Stimulated activated CD8-positive, alpha-beta memory T cell treated with anti-CD3 and anti-CD28 coated beads, Interleukin-4, amount 100 ng/mL, for 4 hours (primary cell): Measurements from ENCODE around the gene CCBE1.
"Not testable (repeated sequence)": the region's sequence is repeated elsewhere in the genome, so short reads cannot be mapped to it uniquely, and the experiment has no call there.

Source experiments
- DNase-seq, 2 donors: peaks; one replicate each; pipeline ENCODE4 v3.0.0-alpha.2; 2020; ENCODE audit warnings: low read depth in 2 of 2, low spot score in 1 of 2

CCBE1 gene

DNA sequence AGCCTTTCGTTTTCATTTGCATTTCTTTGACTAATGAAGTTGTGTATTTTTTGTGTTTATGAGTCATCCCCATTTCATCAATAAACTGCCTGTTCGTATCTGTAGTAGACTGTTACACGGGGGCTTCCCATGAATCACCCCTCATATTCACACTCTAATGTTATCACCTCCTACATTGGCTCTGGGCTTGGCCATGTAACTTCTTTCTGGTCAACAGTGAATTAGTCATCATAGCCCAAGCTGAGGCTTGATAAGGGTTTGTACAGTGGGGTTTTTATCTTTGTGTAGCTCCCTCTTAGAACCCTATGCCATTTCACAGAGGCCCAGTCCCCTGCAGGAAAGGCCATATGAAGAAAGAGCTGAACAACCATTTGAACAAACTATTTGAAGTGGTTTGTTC lies 151.0 kb downstream of the CCBE1 start:
- no peak for DNase-seq

DNA sequence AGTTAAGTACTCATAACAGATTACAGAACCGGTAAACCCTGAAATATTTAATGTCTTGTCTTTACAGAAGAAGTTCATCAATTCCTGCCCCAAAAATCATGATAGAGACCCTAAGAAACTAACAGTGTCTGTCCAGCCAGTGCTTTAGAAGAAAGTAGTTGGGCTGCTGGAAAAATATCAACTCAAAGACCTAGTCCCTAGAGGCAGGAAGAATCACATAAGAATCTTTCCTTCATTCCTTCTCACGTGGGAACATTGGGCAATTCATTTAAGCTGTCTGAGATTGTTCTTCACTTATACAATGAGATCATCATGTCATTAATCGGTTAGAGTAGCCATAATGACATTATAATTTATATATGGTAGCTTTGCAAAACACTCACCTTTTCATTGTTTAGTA lies 156.4 kb downstream of the CCBE1 start:
- DNase-seq, result no peak

DNA sequence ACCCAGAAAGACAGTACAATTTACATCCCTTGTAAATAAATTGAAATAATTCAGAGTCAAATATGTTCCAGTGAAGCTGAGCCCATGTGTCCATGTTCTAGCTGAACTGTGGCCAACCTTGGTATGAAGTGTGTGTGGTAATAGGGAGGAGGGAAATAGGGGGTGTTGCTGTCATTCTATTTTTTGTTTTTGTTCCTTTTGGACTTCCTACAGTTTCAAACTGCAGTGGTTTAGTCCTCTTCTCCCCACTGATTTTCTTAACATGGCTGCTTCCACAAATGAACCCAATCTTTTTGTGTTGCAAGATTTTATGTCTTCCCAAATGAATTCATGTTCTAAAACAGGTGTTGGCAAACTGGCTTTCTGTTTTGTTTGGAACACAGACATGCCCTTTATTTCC lies 156.9 kb downstream of the CCBE1 start:
- no peak for DNase-seq

DNA sequence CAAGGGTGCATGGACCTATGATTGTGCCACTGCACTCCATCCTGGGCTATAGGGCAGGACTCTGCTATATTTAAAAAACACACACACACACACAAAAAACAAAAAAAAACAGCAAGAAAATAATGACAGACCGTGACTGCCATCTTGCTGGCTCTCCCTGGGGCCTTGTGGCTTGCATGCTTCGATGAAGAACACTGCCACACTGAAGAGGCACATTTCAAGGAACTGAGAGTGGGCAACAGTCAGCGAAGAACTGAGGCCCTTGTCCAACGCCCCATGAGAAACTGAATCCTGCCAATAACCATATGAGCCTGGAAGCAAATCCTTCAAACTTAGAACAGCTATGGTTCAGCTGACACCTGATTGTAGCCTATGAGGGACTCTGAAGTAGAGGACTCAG lies 158.1 kb downstream of the CCBE1 start:
- no peak for DNase-seq

DNA sequence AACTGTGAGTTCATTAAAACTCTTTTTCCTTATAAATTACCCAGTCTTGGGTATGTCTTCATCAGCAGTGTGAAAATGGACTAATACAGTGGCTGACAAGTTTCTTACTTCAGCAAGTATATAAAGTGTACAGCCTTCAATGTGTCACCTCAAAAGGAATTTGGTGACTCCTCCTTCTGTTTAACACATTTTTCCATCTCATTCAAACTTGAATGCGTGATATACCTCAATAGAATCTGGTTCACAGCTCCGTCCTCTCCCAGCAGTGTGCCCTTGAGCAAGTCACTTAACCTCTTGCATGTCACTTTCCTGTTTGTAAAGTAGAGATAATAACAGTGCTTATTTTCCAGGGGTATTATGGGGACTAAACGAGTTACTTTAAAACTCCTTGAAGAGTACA lies 159.6 kb downstream of the CCBE1 start:
- no peak for DNase-seq

DNA sequence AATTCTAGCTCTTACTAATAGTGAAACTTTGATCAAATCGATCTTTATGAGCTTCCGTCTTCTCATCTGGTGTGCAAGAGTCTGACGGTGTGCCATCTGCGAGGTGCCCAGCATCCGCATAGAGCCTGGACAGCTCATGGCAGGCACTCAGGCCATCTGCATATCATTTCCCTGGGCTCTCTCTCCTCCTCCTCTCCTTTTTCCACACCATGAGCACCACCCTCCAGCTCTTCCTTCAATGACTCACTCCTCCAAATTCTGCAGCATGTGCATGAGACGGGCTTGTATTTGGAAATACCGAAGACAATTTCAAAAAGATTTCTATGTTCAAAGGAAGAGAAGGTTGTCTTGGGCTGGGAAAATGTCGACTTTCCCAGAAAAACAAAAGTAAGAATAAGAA lies 161.1 kb downstream of the CCBE1 start:
- no peak for DNase-seq

DNA sequence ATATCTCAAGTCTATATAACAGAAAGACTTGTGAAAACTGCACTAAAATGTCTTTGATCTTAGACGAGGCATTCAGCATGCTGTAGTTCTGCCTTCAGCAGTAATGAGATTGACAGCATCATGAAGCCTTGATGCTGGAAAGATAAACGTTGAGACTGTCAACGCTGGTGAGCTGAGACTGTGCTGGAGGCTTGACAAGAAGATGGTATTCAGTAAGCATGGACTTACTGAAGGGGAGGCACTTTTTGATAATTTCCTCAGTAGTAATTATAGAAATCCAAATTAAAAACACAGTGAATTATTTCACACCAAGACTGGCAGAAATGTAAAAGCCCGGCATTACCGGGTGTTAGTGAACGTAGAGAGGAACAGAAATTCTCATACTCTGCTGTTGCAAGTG lies 162.2 kb downstream of the CCBE1 start:
- no peak for DNase-seq

DNA sequence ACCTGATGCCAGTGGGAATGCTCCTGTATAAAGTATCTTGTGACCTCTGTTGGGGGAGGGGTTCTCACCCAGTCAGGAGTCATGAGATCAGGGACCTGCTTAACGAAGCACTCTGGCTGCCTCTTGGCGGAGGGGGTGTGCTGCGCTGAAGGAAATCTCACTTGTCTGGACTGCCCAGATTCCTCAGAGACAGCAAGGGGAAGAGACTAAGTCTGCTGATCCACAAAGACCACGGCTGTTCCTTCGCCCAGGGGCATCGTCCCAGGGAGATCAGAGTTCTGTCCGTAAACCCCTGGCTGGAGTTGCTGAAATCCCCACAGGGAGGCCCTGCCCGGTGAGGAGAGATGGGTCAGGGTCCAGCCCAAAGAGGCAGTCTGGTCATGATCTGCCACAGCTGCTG lies 168.4 kb downstream of the CCBE1 start:
- DNase-seq, result no peak

DNA sequence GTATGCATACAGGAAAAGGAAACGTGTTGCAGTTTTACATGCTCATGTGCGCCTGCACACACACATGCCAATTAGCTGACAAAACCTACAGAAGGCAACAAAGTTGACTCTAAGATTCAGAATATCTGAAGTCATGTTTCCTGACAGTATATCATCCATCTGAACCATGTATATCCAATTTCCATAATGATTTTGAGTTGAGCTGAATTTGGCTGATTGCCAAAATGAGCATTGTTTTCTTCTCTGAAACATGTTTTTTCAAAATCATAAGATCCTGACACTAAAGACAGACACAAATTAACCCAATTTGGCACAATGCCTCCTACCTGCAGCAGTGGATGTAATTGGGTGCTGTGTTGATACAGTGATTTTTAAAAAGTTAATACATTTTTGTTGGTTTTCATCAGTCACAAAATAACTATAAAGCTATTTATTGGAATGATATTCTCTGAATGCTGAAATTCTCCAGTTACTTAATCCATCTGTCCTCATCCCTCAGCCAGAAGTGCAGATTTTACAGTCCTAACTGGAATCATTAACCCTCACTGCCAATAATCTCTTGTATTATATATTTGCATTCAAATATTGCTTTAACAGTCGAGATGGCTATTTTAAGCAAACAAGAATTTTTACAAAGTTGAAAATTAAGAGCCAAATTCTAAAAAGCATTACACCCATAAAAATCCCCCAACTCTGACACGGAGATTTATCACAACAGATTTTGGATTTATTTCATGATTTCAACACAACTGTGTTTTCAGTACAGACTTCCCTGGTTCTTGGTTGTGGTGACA lies 176.5 kb downstream of the CCBE1 start:
- DNase-seq, result no peak

DNA sequence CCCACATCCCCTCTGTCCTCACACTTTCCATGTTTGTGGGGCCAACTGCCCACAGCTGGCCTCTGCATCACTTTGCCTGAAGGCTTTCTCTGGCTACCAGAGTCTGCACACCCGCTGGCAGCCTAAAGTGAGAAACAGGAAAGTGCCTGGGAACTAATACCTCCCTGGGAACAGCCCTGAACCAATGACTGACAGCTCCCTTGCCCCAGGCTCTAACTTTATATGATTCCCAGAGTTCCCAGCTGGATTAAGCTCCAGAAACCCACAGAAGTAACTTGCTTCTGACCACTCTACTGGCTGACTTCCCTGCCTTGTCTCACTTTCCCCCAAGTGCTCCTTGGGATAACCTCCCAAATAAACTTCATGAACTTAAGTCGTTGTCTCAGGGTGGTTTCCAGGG lies 178.5 kb downstream of the CCBE1 start:
- DNase-seq, result no peak

DNA sequence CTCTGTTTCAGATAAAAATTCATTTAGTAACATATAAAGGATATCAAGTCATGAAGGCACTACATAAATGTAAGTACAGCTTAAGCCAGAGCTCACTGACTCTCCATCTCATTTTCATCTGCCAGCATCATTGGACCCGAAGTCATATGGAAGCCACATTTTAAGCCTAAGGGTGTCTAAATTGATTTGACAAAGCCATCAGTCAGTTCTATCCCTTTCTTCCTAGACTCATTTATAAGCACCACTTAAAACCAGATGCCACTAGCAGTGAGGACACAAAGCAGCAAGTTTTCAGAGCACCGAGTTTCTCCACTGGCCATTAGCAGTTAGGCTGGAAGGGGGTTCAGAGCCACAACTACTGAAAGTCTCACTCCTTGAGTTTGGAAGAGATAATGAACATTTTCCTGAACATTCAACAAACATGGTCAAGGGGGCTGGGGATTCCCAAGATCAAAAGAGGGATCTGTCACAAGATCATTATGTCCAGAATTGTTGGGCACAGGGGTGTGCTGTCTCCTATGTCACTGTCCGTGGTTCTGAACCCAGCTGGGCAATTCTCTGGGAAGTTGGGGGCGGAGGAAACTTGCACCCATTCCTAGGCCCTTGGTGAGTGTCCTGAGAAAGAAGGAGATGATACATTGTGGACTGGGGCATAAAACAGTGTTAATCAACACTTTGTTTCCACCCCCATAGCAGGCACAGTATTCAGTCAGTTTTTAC lies 179.6 kb downstream of the CCBE1 start:
- no peak for DNase-seq

DNA sequence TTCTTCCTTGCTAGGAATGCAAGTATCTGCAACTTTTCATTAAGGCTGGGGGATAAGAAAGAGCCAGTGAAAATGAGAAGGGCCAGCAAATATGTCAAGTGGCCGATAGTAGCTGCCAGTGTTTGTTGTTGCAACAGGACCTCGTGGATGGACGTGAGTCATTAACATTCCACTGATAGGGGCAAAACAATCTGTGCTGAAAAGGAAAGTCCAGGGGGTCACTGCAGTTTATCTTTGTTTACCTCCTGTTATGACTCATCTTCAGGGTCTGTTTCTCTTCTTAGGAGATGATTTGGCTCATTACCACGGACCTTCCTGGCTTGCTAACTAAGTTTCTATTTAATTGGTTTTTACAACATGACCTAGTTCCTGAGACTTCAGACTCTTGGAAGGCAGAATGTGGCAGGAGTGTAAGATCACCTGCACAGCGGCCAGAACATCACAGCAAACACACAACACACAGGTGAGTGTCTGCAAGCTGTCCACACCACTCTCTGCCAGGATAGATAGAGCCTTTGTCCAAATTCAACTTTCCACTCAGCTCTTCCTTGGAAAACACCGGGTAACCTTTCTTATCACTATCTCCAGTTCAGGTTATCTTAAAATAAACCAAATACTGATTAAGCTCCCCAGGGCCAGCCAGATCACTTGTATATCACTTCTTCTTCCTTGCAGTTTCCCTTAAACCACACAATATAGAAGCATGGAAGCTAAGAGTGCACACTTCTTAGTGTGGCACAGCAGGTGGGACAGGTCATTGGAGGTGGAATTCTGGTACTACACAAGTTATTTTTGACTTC lies 180.7 kb downstream of the CCBE1 start:
- DNase-seq, result no peak

DNA sequence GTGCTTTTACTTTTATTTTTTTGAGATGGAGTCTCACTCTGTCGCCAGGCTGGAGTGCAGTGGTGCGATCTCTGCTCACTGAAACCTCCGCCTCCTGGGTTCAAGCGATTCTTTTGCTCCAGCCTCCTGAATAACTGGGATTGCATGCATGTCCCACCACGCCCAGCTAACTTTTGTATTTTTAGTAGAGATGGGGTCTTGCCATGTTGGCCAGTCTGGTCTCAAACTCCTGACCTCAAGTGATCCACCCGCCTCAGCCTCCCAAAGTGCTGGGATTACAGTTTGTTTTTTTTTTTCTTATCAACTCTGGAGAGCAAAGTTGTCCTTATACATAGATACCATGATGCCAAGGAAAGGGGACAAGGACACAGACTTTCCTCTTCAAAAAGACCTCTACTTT lies 181.3 kb downstream of the CCBE1 start:
- not testable (repeated sequence) for DNase-seq

DNA sequence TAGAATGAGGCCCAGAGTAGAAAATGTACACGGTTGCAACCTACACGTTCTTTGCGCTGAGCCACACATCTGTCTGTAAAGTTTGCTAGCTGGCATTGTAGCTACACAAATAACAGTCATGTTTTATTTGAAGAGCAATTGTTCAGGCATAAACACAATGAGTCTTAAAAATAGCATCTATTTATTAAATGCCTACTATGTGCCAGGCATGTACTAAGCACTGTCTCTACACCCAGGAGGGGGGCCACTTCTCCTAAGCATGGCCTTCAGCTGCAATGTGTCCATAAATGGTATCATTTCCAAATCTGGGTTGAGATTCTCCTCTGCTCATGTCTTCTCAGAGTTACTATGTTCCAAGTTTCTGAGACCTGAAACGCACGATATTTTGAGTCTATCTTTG lies 182.1 kb downstream of the CCBE1 start:
- DNase-seq, result no peak

DNA sequence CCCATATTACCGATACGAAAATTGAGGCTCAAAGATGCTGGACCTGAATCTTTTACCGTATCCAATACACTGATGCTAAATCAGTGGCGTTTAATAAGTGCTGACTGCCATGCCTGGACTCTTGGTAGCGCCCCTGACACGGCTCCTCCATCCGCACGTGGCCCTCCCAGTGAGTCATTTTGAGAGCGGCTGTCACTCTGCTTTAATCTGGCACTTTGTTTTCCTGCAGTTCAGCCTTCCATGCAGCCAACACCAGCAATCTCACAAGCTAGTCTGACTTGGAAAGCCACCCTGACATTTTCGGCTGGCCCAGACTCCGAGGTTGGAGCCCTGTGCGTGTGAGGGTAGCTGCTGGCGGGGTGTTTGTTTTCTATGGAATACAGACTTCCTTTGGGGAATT lies 183.0 kb downstream of the CCBE1 start:
- no peak for DNase-seq

DNA sequence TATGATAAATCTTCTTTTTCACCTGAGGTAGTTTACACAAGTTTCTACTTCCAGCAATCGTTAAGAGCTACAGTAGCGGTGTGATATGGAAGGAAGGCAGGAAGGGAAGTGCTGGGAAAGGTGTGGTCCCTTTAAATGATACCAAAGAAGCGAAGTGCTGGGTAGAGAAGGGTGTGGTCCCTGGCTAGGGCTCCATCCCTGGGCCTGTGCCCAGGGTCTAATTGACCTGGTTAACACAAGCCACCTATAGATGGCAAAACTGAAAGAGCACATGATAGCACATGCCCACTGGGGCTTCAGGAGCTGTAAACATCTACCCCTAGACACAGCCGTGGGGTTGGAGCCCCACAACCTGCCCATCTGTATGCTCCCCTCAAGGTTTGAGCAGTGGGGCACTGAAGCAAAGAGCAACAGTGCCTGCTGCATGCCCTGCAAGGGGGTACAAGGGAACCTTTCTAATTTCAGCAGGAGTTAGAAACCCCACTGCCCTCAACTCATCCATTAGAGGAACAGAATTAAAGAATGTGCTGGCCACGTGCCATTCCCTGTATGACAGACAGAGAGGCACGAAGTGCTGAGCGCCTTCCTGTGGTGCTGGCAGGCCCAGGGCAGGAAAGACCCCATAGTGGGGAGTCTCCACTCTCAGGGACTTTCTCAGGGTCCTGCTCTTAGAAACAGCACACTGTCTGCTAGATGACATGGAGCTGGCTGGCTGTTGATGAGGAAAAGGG lies 185.0 kb downstream of the CCBE1 start:
- no peak for DNase-seq

DNA sequence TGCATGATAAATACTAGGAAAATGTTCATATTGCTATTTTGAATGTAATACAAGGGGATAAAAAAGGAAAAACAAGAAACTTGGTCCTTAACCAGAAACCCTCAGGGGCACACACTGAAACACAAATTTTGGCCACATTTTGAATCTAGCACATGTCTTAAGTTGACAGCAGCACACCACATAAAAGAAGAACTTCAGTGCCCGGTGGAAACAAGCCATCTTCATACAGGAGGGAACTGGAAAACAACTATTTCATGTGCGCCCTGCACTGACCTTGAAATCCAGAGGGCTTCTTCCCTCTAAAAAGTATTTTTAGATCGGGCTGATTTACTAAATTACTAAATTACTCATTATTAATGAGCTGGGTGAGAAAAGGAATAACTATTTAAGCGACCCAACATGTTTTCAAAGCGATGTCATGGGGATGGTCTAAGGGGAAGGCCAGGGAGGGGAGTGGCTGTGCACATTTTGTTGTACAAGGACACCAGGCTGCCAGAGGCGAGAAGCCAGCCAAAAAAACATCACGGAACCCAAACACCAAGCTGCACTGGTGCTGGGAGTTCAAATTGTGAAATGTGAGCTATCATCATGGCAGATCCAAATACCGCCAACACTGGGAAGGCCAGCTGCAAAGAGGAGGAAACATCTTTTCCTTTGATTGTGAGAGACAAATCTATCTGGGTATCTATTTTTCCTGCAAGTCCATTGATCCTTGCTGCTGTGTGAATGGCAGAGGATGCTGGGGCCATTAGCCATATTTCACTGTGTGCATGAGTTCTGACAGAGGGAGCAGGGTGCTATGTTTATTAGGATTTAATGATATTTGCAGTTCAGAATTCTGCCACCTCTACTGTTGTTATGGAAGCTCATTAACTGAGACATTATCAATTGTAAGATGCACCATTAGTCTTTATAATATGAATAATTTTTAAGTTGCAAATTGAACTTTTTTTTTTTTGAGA lies 187.5 kb downstream of the CCBE1 start:
- DNase-seq, result no peak

DNA sequence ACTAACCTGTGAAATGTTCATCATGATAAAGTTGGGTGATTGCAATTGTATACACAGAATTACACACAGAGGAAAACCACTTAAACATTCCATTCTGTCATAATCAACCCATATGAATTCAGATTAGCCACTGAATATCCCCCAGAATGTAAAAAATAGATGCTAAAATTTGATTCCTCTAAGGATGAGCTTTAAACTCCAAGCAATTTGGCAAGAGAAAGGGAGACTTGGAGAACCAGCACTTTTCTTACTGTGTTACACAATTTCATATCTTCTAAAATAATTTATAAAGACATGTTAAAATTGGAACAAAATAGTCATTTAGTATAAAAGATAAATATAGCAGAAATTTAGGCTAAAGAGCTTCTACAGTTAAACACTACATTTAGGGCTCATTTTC lies 191.9 kb downstream of the CCBE1 start:
- DNase-seq, result no peak

DNA sequence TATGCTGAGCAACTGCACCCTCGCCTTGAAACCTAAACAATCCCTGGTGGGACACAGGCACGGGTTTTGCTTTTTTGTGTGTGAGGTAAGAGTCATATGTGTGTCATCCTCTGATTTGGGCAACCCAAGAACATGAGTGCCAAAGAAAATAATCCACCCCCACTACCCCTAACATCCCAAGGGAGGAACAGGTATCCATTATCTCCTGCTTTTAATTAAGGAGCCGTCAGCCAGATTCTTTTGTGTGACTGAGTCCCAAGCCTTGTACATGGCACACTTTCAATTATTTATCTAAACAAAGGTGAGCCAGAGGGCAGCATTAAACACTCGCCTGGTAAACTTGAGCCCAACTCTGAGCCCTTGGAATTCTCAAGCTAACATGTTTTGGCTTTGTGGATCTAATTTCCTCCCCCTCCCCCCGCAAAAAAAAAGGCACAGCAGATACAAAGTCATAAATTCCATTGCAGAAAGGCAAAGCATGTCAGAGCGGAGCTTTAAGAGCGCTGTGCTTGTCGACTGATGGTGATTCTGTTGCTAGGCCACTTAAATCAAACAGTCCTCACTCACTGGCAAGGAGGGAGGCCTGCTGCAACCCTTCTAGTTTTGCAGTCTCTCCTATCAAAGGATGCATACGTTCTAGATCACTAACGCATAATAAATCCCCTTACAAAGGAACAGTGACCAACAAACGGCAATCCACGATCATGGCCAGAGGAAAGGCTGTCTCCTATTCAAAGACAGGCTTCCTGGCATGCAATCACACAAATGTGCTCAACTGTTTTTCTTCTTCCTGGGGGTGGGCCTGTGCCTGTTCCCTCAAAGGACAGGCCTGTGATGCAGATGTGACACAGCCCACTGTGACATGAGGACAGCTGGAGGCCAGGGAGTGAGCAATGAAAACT lies 194.7 kb downstream of the CCBE1 start:
- no peak for DNase-seq
